Measurements from ENCODE around the gene APOC1. TPM values are rescaled to one million over a fixed set of nuclear protein-coding genes. Genes with fewer than 3 reads are reported as not detected.
"Not testable (repeated sequence)": the region's sequence is repeated elsewhere in the genome, so short reads cannot be mapped to it uniquely, and the experiment has no call there.

The APOC1 gene
- total RNA-seq (2012; rRNA removed): 2.3 and 22.1 TPM in 2 replicates

DNA sequence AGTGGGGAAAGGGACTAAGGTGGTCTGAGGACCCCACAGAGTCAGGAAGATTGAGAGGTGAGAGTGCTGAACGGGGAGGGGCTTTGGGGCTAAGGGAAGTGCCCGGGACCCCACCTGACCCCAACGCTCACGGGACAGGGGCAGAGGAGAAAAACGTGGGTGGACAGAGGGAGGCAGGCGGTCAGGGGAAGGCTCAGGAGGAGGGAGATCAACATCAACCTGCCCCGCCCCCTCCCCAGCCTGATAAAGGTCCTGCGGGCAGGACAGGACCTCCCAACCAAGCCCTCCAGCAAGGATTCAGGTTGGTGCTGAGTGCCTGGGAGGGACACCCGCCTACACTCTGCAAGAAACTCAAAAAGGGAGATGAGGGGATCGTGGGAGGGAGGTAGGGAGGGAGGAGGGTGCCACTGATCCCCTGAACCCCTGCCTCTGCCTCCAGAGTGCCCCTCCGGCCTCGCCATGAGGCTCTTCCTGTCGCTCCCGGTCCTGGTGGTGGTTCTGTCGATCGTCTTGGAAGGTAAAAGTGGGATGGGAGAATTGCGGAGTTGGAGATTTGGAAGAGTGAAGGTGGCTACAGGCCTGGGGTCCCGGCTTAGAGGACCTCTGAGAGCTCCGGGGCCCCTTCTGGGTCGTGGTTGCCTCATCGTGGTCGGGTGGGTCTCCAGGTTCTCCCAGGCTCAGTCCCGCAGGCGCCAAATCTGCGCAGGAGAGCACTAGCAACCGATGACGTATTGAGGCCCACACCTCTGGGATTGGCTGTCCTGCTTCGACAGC lies at the start of gene APOC1:
Gene APOC1, plus strand, starts transcription at position 176 of the 774 bp plus-strand sequence. Its CDS starts 284 bp downstream, at position 460.
- not testable (repeated sequence) for H3K36me3 ChIP-seq (ENCODE audit: insufficient read depth, low read length); H3K27me3 ChIP-seq (ENCODE audit: control insufficient read depth, insufficient read depth, low read length); H3K9me3 ChIP-seq (replicated peaks; ENCODE audit: low read length)
- H3K4me2 ChIP-seq (ENCODE audit: low read length): peak within 1 kb of the TSS; percentile 78
- H3K9ac ChIP-seq (ENCODE audit: low read depth, low read length): peak within 1 kb of the TSS; percentile 67
- peaks cover 22% of the 10 kb centered on the region for H3K4me1 ChIP-seq (ENCODE audit: control insufficient read depth, insufficient read depth, low read length)
- H3K4me3 ChIP-seq (ENCODE audit: low read length): peak within 1 kb of the TSS; percentile 64

DNA sequence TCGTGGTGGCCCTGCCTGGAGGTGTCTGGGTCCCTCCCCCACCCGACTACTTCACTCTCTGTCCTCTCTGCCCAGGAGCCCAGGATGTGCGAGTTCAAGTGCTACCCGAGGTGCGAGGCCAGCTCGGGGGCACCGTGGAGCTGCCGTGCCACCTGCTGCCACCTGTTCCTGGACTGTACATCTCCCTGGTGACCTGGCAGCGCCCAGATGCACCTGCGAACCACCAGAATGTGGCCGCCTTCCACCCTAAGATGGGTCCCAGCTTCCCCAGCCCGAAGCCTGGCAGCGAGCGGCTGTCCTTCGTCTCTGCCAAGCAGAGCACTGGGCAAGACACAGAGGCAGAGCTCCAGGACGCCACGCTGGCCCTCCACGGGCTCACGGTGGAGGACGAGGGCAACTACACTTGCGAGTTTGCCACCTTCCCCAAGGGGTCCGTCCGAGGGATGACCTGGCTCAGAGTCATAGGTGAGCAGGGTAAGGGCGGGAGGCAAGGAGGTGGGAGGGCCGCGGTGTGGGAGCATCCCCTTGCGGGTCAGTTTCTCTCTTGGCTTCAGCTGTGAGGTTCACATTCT lies 49.1 kb upstream of the APOC1 start:
- Histone ChIP-seq H3K4me3 (ENCODE audit: low read length) (no peak overlapping the region), H3K27me3 (ENCODE audit: control insufficient read depth, insufficient read depth, low read length) (no peaks in the 10 kb centered on the region), H3K9ac (ENCODE audit: low read depth, low read length) (no peak overlapping the region), H3K9me3 (replicated peaks; ENCODE audit: low read length) (no peaks in the 10 kb centered on the region), H3K4me1 (ENCODE audit: control insufficient read depth, insufficient read depth, low read length) (peaks cover 8% of the 10 kb centered on the region), H3K4me2 (ENCODE audit: low read length) (no peak overlapping the region), H3K36me3 (ENCODE audit: insufficient read depth, low read length) (peaks cover 29% of the 10 kb centered on the region)

DNA sequence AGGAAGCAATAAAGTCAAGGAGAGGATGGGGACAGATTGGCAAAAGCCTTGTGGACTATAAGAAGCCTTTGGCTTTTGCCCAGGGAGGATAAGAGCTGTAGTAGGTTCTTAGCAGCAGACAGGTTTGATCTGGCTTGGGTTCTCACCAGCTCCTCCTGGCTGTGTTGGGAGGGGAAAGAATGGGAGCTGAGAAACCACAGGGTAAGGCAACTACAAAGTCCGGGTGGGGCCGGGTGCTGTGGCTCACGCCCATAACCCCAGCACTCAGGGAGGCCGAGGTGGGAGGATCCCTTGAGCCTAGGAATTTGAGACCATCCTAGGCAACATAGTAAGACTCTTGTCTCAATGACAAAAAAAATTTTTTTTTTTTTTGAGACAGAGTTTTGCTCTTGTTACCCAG lies 47.7 kb upstream of the APOC1 start:
- Histone ChIP-seq H3K27me3 (ENCODE audit: control insufficient read depth, insufficient read depth, low read length) (no peaks in the 10 kb centered on the region), H3K9me3 (replicated peaks; ENCODE audit: low read length) (no peaks in the 10 kb centered on the region), H3K4me1 (ENCODE audit: control insufficient read depth, insufficient read depth, low read length) (peaks cover 10% of the 10 kb centered on the region), H3K36me3 (ENCODE audit: insufficient read depth, low read length) (peaks cover 22% of the 10 kb centered on the region), H3K4me3 (ENCODE audit: low read length) (no peak overlapping the region), H3K9ac (ENCODE audit: low read depth, low read length) (no peak overlapping the region), H3K4me2 (ENCODE audit: low read length) (no peak overlapping the region)

DNA sequence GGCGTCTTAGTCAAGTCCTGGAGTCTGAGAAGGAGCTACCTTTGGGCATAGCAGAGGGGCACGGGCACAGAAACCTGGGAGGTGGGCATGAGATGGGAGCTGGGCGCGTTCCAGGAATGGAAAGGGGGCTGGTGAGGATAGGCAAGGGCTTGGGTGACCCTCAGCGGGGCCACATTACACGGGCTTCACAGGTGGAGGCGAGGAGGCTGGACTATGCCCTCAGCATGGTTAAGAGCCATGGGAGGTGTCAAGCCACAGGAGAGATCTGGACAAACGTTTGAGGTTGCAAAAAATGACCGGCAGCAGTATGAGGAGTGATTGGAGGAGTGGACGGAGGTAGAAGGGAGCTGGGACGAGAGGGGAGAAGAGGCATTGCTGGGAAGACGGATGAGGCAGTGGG lies 46.8 kb upstream of the APOC1 start:
- peaks cover 10% of the 10 kb centered on the region for H3K4me1 ChIP-seq (ENCODE audit: control insufficient read depth, insufficient read depth, low read length)
- H3K4me3 ChIP-seq (ENCODE audit: low read length): no peak overlapping the region
- H3K4me2 ChIP-seq (ENCODE audit: low read length): no peak overlapping the region
- H3K36me3 ChIP-seq (ENCODE audit: insufficient read depth, low read length): peaks cover 30% of the 10 kb centered on the region
- H3K27me3 ChIP-seq (ENCODE audit: control insufficient read depth, insufficient read depth, low read length): no peaks in the 10 kb centered on the region
- H3K9ac ChIP-seq (ENCODE audit: low read depth, low read length): no peak overlapping the region
- no peaks in the 10 kb centered on the region for H3K9me3 ChIP-seq (replicated peaks; ENCODE audit: low read length)

DNA sequence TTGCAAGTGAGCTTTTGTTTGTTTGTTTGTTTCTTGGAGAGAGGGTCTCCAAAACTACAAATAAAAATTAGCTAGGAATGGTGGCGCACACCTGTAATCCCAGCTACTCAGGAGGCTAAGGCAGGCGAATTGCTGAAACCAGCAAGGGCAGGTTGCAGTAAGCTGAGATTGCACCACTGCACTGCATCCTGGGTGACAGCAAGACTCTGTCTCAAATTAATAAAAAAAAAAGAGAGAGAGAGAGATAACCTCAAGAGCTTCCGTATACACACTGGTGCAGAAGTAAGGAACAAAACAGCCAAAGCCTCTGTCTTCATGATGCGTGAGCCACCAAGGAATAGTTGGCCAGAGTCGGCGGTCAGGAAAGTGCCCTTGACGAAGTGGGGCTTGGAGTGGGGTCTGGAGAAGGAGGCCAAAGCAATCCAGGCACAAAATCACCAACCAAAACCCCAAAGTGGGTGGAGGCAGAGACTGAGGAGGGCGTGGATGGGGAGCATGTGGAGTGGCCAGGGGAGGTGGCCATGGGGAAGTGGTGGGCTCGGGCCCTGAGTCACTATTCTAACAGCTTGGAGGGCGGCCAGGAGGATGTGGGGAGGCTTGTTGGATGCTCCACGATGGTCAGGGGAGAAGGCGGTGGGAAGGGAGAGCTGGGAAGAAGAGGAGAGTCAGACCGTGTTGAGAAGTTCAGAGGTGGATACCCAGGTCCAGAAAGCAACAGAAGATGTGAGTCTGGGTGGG lies 44.5 kb upstream of the APOC1 start:
- Histone ChIP-seq H3K4me1 (ENCODE audit: control insufficient read depth, insufficient read depth, low read length) (peaks cover 10% of the 10 kb centered on the region), H3K27me3 (ENCODE audit: control insufficient read depth, insufficient read depth, low read length) (no peaks in the 10 kb centered on the region), H3K9me3 (replicated peaks; ENCODE audit: low read length) (no peaks in the 10 kb centered on the region), H3K9ac (ENCODE audit: low read depth, low read length) (no peak overlapping the region), H3K4me3 (ENCODE audit: low read length) (no peak overlapping the region), H3K4me2 (ENCODE audit: low read length) (no peak overlapping the region), H3K36me3 (ENCODE audit: insufficient read depth, low read length) (peaks cover 47% of the 10 kb centered on the region)

DNA sequence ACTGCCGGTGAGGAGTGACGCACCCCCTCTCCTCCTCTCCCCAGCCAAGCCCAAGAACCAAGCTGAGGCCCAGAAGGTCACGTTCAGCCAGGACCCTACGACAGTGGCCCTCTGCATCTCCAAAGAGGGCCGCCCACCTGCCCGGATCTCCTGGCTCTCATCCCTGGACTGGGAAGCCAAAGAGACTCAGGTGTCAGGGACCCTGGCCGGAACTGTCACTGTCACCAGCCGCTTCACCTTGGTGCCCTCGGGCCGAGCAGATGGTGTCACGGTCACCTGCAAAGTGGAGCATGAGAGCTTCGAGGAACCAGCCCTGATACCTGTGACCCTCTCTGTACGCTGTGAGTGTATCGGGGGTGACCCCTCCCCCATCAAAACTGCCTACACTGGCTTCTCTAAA lies 42.6 kb upstream of the APOC1 start:
- peaks cover 49% of the 10 kb centered on the region for H3K36me3 ChIP-seq (ENCODE audit: insufficient read depth, low read length)
- H3K9me3 ChIP-seq (replicated peaks; ENCODE audit: low read length): no peaks in the 10 kb centered on the region
- H3K4me1 ChIP-seq (ENCODE audit: control insufficient read depth, insufficient read depth, low read length): peaks cover 22% of the 10 kb centered on the region
- no peak overlapping the region for H3K9ac ChIP-seq (ENCODE audit: low read depth, low read length)
- no peak overlapping the region for H3K4me2 ChIP-seq (ENCODE audit: low read length)
- H3K27me3 ChIP-seq (ENCODE audit: control insufficient read depth, insufficient read depth, low read length): no peaks in the 10 kb centered on the region
- no peak overlapping the region for H3K4me3 ChIP-seq (ENCODE audit: low read length)

DNA sequence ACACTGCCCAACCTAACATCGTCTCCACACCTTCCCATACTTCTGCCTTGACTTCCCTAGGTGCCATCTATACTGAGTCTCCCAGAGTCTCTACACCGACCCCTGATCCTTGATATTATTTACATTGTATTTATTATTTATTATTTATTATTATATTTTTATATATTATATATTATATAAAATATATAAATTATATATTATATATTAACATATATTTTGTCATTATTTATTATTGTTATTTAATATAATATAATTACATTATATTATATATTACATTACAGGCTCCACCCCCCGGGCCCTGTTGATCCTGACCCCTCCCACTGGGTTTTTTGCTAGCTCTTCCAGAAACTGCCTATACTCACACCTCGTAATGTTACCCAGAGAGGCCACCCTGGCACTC lies 41.7 kb upstream of the APOC1 start:
- Histone ChIP-seq H3K9ac (ENCODE audit: low read depth, low read length) (no peak overlapping the region), H3K9me3 (replicated peaks; ENCODE audit: low read length) (no peaks in the 10 kb centered on the region), H3K27me3 (ENCODE audit: control insufficient read depth, insufficient read depth, low read length) (no peaks in the 10 kb centered on the region), H3K4me3 (ENCODE audit: low read length) (no peak overlapping the region), H3K4me1 (ENCODE audit: control insufficient read depth, insufficient read depth, low read length) (peaks cover 22% of the 10 kb centered on the region), H3K4me2 (ENCODE audit: low read length) (no peak overlapping the region), H3K36me3 (ENCODE audit: insufficient read depth, low read length) (peaks cover 54% of the 10 kb centered on the region)

DNA sequence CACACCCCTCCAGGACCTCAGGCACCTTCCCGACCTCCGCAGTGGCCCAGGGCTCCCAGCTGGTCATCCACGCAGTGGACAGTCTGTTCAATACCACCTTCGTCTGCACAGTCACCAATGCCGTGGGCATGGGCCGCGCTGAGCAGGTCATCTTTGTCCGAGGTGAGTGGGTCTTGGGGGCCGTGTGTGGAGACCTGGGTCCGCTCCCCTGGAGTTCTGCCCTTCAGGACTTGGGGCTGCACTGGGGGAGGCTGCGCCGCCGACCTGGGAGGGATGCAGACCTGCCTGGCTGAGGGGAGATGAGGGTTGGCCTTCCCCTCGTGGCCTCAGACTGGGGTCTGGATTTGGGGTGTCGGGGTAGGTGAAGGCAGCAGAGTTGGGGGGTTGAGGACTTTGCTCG lies 40.1 kb upstream of the APOC1 start:
- Histone ChIP-seq H3K4me3 (ENCODE audit: low read length) (no peak overlapping the region), H3K9ac (ENCODE audit: low read depth, low read length) (no peak overlapping the region), H3K36me3 (ENCODE audit: insufficient read depth, low read length) (peaks cover 63% of the 10 kb centered on the region), H3K4me1 (ENCODE audit: control insufficient read depth, insufficient read depth, low read length) (peaks cover 22% of the 10 kb centered on the region), H3K27me3 (ENCODE audit: control insufficient read depth, insufficient read depth, low read length) (no peaks in the 10 kb centered on the region), H3K9me3 (replicated peaks; ENCODE audit: low read length) (no peaks in the 10 kb centered on the region), H3K4me2 (ENCODE audit: low read length) (no peak overlapping the region)

DNA sequence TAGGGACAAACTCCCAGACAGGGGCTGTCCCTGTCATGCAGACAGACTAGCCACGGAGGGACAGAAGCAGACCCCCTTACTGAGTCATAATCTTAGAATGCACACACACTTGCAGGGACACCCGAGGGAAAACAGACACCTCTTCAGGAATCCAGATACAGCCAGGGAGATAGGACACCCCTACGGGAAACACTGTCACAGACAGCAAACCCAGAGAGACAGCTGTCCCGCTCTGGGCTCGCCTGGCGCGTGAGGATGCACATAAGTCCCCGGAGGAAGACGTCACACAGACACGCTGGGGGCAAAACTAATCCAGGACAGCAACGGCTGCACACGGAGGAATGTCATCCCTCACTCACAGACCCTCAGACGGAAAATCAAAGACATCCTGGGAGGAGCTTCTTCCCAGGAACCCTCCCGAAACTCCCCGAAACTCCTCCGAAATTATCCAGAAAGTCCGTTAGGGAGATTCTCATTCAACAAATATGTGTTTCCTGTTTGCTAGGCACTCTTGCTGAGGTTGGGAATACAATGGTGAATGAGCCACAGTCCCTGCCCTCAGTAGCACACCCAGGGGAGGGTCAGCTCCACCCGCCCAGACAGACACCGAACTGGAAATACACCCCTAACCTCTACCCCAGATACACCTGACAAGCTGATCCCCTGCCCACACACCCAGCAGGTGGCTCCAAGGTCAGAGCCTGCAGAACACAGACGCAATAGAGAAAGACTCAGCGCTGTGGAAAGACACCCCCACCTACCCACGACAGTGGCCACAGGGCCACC lies 38.5 kb upstream of the APOC1 start:
- H3K4me2 ChIP-seq (ENCODE audit: low read length): peak overlapping the region; percentile 25
- no peak overlapping the region for H3K9ac ChIP-seq (ENCODE audit: low read depth, low read length)
- H3K27me3 ChIP-seq (ENCODE audit: control insufficient read depth, insufficient read depth, low read length): no peaks in the 10 kb centered on the region
- peaks cover 63% of the 10 kb centered on the region for H3K36me3 ChIP-seq (ENCODE audit: insufficient read depth, low read length)
- no peaks in the 10 kb centered on the region for H3K9me3 ChIP-seq (replicated peaks; ENCODE audit: low read length)
- peaks cover 12% of the 10 kb centered on the region for H3K4me1 ChIP-seq (ENCODE audit: control insufficient read depth, insufficient read depth, low read length)
- no peak overlapping the region for H3K4me3 ChIP-seq (ENCODE audit: low read length)

DNA sequence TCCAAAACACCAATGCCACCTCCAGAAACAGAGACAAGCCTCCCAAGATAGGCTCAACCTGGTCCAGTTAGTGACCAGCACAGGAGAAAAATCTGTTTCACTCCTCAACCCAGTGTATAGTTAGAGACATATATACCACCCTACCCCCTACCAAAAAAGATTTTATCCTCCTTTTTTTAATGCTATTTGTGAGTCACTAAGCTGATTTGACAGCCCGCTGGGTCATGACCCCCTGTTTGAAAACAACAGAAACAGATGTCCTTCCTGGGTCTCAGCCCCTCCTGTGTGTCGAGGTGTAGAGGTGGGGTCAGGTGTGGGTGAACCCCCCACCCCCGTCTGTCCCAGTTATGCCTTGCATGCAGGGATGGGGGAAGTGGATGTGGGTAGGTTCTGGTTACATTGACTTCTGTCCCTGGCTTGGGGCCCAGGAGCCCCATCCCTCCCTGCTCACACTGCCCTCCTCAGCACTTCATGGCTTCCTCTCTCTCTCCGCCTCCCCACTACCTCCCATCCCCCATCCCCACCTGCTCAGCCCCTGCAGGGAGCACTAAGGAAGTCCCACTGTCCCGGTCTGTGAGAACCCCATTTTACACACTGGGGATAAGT lies 37.4 kb upstream of the APOC1 start:
- Histone ChIP-seq H3K27me3 (ENCODE audit: control insufficient read depth, insufficient read depth, low read length) (no peaks in the 10 kb centered on the region), H3K4me2 (ENCODE audit: low read length) (no peak overlapping the region), H3K4me1 (ENCODE audit: control insufficient read depth, insufficient read depth, low read length) (peaks cover 12% of the 10 kb centered on the region), H3K4me3 (ENCODE audit: low read length) (no peak overlapping the region), H3K9ac (ENCODE audit: low read depth, low read length) (no peak overlapping the region), H3K36me3 (ENCODE audit: insufficient read depth, low read length) (peaks cover 59% of the 10 kb centered on the region), H3K9me3 (replicated peaks; ENCODE audit: low read length) (no peaks in the 10 kb centered on the region)

Data from skeletal muscle satellite cell (primary cell).